Measurements from ENCODE around the gene TPRG1. TPM values are rescaled to one million over a fixed set of nuclear protein-coding genes. Genes with fewer than 3 reads are reported as not detected.

TPRG1 gene
- total RNA-seq, 2 donors from 2014 or later = 1.1 to 2.7 TPM

GRCh38 chr3:189363590-189364255 lies 192.0 kb downstream of the TPRG1 start:
- ATAC-seq (no peak), DNase-seq (no peak)
- intact Hi-C loops (cut with DNase I, micrococcal nuclease) = no loop called here

GRCh38 chr3:189365609-189366564 lies 194.1 kb downstream of the TPRG1 start:
- ATAC-seq (no peak), DNase-seq (no peak)
- intact Hi-C loops (cut with DNase I, micrococcal nuclease) = no loop called here

- DNase-seq (no peak), ATAC-seq (peak; percentile 71)
- intact Hi-C loops (cut with DNase I, micrococcal nuclease) = no loop called here
Measured at GRCh38 chr3:189368384-189368783, 196.6 kb downstream of the TPRG1 start.

GRCh38 chr3:189369636-189370035 lies 197.9 kb downstream of the TPRG1 start:
- intact Hi-C loops (cut with DNase I, micrococcal nuclease) = no loop called here
- no peak for DNase-seq
- no peak for ATAC-seq

GRCh38 chr3:189372243-189372642 lies 200.5 kb downstream of the TPRG1 start:
- DNase-seq = no peak
- no peak for ATAC-seq
- intact Hi-C loops (cut with DNase I, micrococcal nuclease) = no loop called here
